ENCODE data around the gene ARSI.

The ARSI gene

GRCh38 chr5:150347451-150347850 is 44.7 kb upstream of the ARSI start:
- TF ChIP-seq SPI1 (IDR thresholded peaks at IDR 0.05; ENCODE audit: borderline replicate concordance, low read depth) (no peak), POLR2AphosphoS5 (IDR thresholded peaks at IDR 0.05; ENCODE audit: low read depth) (no peak), GABPA (IDR thresholded peaks at IDR 0.05; ENCODE audit: low read depth) (no peak), REST (IDR thresholded peaks at IDR 0.05; ENCODE audit: insufficient replicate concordance, low read depth) (no peak), CTCF (IDR thresholded peaks at IDR 0.05; ENCODE audit: insufficient read depth, low read length) (no peak)
- DNase-seq (ENCODE audit: low read depth in 1 of 2, low spot score in 1 of 2): no peak
- no peak overlapping the region for H3K27ac ChIP-seq (replicated peaks)
- H3K4me3 ChIP-seq (replicated peaks; ENCODE audit: insufficient read depth, low read length): no peak overlapping the region
- H3K27me3 ChIP-seq (ENCODE audit: insufficient read depth, poor library complexity, severe bottlenecking): no peaks in the 10 kb centered on the region

- TF ChIP-seq CTCF (IDR thresholded peaks at IDR 0.05; ENCODE audit: insufficient read depth, low read length): no peak
- TF ChIP-seq REST (IDR thresholded peaks at IDR 0.05; ENCODE audit: insufficient replicate concordance, low read depth): no peak
- no peak for TF ChIP-seq SPI1 (IDR thresholded peaks at IDR 0.05; ENCODE audit: borderline replicate concordance, low read depth)
- TF ChIP-seq GABPA (IDR thresholded peaks at IDR 0.05; ENCODE audit: low read depth): no peak
- no peak overlapping the region for H3K27ac ChIP-seq (replicated peaks)
- no peak overlapping the region for H3K4me3 ChIP-seq (replicated peaks; ENCODE audit: insufficient read depth, low read length)
- H3K27me3 ChIP-seq (ENCODE audit: insufficient read depth, poor library complexity, severe bottlenecking): no peaks in the 10 kb centered on the region
- no peak for DNase-seq (ENCODE audit: low read depth in 1 of 2, low spot score in 1 of 2)
Observed at GRCh38 chr5:150347003-150347402, 44.3 kb upstream of the ARSI start.

GRCh38 chr5:150346592-150346991 is 43.9 kb upstream of the ARSI start:
- TF ChIP-seq GABPA (IDR thresholded peaks at IDR 0.05; ENCODE audit: low read depth) (no peak), SPI1 (IDR thresholded peaks at IDR 0.05; ENCODE audit: borderline replicate concordance, low read depth) (no peak), POLR2AphosphoS5 (IDR thresholded peaks at IDR 0.05; ENCODE audit: low read depth) (no peak), CTCF (IDR thresholded peaks at IDR 0.05; ENCODE audit: insufficient read depth, low read length) (no peak), REST (IDR thresholded peaks at IDR 0.05; ENCODE audit: insufficient replicate concordance, low read depth) (no peak)

More at GRCh38 chr5:150346592-150346991, 43.9 kb upstream of the ARSI start:
- DNase-seq (ENCODE audit: low read depth in 1 of 2, low spot score in 1 of 2): no peak
- no peaks in the 10 kb centered on the region for H3K27me3 ChIP-seq (ENCODE audit: insufficient read depth, poor library complexity, severe bottlenecking)
- no peak overlapping the region for H3K27ac ChIP-seq (replicated peaks)
- no peak overlapping the region for H3K4me3 ChIP-seq (replicated peaks; ENCODE audit: insufficient read depth, low read length)
